NT2/D1 (cell line): ENCODE results near the gene MTHFSD.

ENCODE experiments used
- DNase-seq: peaks from one replicate; pipeline ENCODE4 v3.0.0-alpha.2; 2011; ENCODE audit warnings: low read depth, low spot score
- H3K27me3 ChIP-seq: 2 replicates; pipeline ENCODE4 v1.6.0; 2011; ENCODE audit warnings: mild to moderate bottlenecking; ENCODE audit not compliant: insufficient read length, insufficient read depth
- H3K36me3 ChIP-seq: 2 replicates; pipeline ENCODE4 v1.6.1; 2011; ENCODE audit warnings: mild to moderate bottlenecking, low read length, mixed read lengths; ENCODE audit not compliant: insufficient read depth, insufficient read length
- H3K4me1 ChIP-seq: 2 replicates; pipeline ENCODE4 v1.5.1; 2011; ENCODE audit not compliant: insufficient read depth, insufficient read length
- H3K4me3 ChIP-seq: 2 replicates; pipeline ENCODE4 v1.5.1; 2011; ENCODE audit warnings: low read depth; ENCODE audit not compliant: insufficient read length
- H3K9ac ChIP-seq: 2 replicates; pipeline ENCODE4 v1.6.0; 2011; ENCODE audit warnings: low read depth; ENCODE audit not compliant: insufficient read length
- H3K9me3 ChIP-seq: 2 replicates; pipeline ENCODE4 v1.5.1; 2011; ENCODE audit warnings: mild to moderate bottlenecking, low read length; ENCODE audit not compliant: insufficient read depth
- SUZ12 ChIP-seq: IDR thresholded peaks from 2 replicates; pipeline ENCODE4 v1.6.1; 2011; ENCODE audit not compliant: insufficient read length, insufficient read depth; ENCODE audit errors: extremely low read depth
- YY1 ChIP-seq: IDR thresholded peaks from 2 replicates; pipeline ENCODE4 v1.6.1; 2011; ENCODE audit not compliant: insufficient read length, insufficient read depth
- ZNF274 ChIP-seq: IDR thresholded peaks from 2 replicates; pipeline ENCODE4 v1.6.1; 2011; ENCODE audit warnings: mild to moderate bottlenecking, low read depth, low read length

Gene MTHFSD

DNA sequence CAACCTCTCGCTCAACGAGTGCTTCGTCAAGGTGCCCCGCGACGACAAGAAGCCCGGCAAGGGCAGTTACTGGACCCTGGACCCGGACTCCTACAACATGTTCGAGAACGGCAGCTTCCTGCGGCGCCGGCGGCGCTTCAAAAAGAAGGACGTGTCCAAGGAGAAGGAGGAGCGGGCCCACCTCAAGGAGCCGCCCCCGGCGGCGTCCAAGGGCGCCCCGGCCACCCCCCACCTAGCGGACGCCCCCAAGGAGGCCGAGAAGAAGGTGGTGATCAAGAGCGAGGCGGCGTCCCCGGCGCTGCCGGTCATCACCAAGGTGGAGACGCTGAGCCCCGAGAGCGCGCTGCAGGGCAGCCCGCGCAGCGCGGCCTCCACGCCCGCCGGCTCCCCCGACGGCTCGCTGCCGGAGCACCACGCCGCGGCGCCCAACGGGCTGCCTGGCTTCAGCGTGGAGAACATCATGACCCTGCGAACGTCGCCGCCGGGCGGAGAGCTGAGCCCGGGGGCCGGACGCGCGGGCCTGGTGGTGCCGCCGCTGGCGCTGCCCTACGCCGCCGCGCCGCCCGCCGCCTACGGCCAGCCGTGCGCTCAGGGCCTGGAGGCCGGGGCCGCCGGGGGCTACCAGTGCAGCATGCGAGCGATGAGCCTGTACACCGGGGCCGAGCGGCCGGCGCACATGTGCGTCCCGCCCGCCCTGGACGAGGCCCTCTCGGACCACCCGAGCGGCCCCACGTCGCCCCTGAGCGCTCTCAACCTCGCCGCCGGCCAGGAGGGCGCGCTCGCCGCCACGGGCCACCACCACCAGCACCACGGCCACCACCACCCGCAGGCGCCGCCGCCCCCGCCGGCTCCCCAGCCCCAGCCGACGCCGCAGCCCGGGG lies 12.9 kb upstream of the MTHFSD start:
- Histone ChIP-seq H3K9ac (peak overlapping the region; percentile 34), H3K9me3 (no peaks in the 10 kb centered on the region), H3K4me1 (peaks cover 12% of the 10 kb centered on the region), H3K36me3 (no peaks in the 10 kb centered on the region), H3K27me3 (peaks cover 92% of the 10 kb centered on the region), H3K4me3 (peak overlapping the region; percentile 44)
- TF ChIP-seq SUZ12 = peak; percentile 94
- TF ChIP-seq ZNF274 = no peak
- TF ChIP-seq YY1 = no peak
- DNase-seq = no peak

DNA sequence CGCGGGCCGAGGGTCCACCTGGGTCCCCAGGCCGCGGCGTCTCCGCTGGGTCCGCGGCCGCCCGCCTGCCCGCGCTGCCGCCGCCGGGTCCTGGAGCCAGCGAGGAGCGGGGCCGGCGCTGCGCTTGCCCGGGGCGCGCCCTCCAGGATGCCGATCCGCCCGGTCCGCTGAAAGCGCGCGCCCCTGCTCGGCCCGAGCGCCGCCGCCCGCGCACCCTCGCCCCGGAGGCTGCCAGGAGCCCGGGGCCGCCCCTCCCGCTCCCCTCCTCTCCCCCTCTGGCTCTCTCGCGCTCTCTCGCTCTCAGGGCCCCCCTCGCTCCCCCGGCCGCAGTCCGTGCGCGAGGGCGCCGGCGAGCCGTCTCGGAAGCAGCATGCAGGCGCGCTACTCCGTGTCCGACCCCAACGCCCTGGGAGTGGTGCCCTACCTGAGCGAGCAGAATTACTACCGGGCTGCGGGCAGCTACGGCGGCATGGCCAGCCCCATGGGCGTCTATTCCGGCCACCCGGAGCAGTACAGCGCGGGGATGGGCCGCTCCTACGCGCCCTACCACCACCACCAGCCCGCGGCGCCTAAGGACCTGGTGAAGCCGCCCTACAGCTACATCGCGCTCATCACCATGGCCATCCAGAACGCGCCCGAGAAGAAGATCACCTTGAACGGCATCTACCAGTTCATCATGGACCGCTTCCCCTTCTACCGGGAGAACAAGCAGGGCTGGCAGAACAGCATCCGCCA lies 12.1 kb upstream of the MTHFSD start:
- H3K4me1 ChIP-seq = peaks cover 12% of the 10 kb centered on the region
- no peaks in the 10 kb centered on the region for H3K36me3 ChIP-seq
- peaks cover 85% of the 10 kb centered on the region for H3K27me3 ChIP-seq
- TF ChIP-seq YY1 (no peak), SUZ12 (no peak), ZNF274 (no peak)
- peak overlapping the region; percentile 74 for H3K9ac ChIP-seq
- no peaks in the 10 kb centered on the region for H3K9me3 ChIP-seq
- peak overlapping the region; percentile 44 for H3K4me3 ChIP-seq
- DNase-seq = no peak

GRCh38 chr16:86566601-86566965 lies 11.5 kb upstream of the MTHFSD start, which contains the start of gene FOXC2:
FOXC2 (plus strand) TSS chr16:86566829; CDS start chr16:86567336, 507 bp downstream.
- Histone ChIP-seq H3K9me3 (no peaks in the 10 kb centered on the region), H3K4me3 (peak within 1 kb of the TSS; percentile 44), H3K36me3 (no peaks in the 10 kb centered on the region), H3K4me1 (peaks cover 12% of the 10 kb centered on the region), H3K27me3 (peaks cover 80% of the 10 kb centered on the region), H3K9ac (peak within 1 kb of the TSS; percentile 74)
- no peak for TF ChIP-seq YY1
- TF ChIP-seq ZNF274 = no peak
- no peak for TF ChIP-seq SUZ12
- peak; percentile 89 for DNase-seq

- H3K4me1 ChIP-seq = peaks cover 12% of the 10 kb centered on the region
- peak overlapping the region; percentile 25 for H3K4me3 ChIP-seq
- peaks cover 73% of the 10 kb centered on the region for H3K27me3 ChIP-seq
- no peak for DNase-seq
- H3K9ac ChIP-seq = peak overlapping the region; percentile 45
- H3K9me3 ChIP-seq = no peaks in the 10 kb centered on the region
- no peaks in the 10 kb centered on the region for H3K36me3 ChIP-seq
- TF ChIP-seq SUZ12 (peak; percentile 90), ZNF274 (no peak), YY1 (no peak)
These were observed 10.8 kb upstream of the MTHFSD start for GRCh38 chr16:86565644-86566511.

DNA sequence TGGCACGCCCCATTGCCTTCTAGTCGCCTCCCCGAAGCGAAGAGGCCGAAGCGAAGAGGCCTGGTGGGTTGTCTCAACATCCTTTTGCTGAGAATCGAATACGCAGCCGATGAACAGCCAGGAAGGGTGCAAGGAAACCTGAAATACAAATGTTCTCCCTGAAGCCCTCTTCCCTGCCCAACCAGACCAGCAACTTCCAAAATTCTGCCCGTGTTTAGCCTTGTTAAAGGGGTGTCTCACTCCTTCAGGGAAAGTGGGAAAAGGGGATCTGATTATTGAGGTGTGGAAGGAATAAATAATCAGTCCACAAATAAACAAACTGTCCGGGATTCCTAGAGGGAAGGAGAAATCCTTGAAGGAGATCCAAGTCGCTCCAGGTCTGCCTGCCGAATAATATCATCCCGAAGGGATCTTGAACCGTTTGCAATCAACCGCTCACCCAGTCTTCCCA lies 10.2 kb upstream of the MTHFSD start:
- H3K27me3 ChIP-seq = peaks cover 66% of the 10 kb centered on the region
- peak overlapping the region; percentile 25 for H3K4me3 ChIP-seq
- no peaks in the 10 kb centered on the region for H3K9me3 ChIP-seq
- TF ChIP-seq ZNF274 = no peak
- TF ChIP-seq SUZ12 = no peak
- TF ChIP-seq YY1 = no peak
- no peak overlapping the region for H3K9ac ChIP-seq
- peaks cover 12% of the 10 kb centered on the region for H3K4me1 ChIP-seq
- no peak for DNase-seq
- no peaks in the 10 kb centered on the region for H3K36me3 ChIP-seq

GRCh38 chr16:86563469-86564345 lies 8.7 kb upstream of the MTHFSD start:
- Histone ChIP-seq H3K36me3 (no peaks in the 10 kb centered on the region), H3K9me3 (no peaks in the 10 kb centered on the region), H3K4me3 (no peak overlapping the region), H3K27me3 (peaks cover 51% of the 10 kb centered on the region), H3K9ac (peak overlapping the region; percentile 57), H3K4me1 (peaks cover 15% of the 10 kb centered on the region)
- TF ChIP-seq YY1 (no peak), SUZ12 (peak; percentile 67), ZNF274 (no peak)
- peak; percentile 80 for DNase-seq
